Measurements from ENCODE around the gene PPP4R4.
"Not testable (repeated sequence)": the region's sequence is repeated elsewhere in the genome, so short reads cannot be mapped to it uniquely, and the experiment has no call there.

Gene PPP4R4

DNA sequence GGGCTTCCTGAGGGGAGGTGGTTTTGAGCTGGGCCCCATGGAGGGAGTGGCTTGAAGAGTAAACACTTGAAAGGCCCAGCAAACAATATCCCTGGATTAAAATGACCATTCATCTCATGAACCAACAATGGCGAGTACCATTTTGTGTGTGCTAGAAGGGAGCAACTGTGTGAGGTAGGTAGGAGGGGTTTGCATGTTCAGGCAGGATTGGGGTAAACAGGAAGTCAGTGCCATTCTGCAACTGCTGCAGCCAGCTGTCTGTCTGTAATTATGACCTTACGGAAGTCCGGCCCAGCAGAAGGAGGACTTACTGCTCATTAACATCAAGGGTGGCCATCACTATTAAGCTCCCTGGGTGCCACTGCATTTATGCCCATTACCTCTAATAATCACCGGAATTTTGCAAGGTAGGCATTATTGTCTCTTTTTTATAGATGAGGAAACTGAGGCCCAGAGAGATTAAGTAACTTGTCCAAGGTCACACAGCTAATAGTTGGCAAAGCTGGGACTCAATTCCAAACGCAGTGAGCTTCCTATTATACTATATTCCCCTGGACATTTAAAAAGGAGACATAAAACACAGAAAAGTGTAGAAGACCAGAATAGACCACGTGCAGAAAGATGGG is 28.1 kb upstream of the PPP4R4 start:
- no peak for DNase-seq

DNA sequence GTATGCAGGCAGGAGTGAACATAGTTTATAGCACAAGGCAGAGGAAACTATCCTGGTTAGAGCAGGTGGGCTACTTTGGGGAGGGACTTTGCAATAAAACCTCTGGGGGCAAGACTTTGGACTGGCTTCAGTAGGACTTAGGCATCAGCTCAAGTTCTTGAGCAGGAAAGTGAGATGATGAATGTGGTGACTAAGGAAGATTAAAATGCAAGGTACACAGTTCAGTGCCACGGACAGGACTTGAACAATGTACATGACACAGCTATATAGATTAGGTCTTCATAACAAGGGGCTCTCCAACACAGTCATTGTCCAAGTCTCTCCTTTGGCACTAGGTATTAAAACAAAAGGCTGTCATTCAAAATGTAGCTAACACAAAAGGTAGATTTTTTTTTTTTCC is 21.4 kb upstream of the PPP4R4 start:
- no peak for DNase-seq

DNA sequence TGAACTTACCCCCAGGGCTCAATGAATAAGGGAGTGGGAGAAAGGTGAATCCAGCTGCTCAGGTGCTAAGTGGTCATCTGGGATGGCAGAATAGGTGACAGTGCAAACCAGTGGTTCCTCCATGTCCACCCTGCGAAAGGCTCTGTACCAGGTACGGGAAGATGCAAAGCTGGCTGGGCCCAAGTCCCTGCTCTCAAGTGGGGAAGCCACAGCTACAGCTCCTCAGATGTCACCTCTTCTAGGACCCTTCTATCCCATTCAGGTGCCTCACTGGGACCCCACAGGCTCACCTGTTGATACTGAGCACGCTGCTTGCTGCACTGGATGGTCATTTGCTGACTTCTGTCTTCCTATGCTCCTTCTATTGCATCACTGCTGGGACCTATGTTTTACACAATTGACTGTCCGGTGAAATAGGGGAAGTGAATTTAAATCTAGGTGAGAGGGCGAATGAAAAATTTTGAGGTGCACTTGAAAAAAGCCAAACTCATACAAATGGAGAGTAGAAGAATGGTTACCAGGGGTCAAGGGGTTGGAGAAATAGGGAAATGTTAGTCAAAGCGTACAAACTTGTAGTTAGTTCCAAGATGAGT is 20.3 kb upstream of the PPP4R4 start:
- DNase-seq: no peak

DNA sequence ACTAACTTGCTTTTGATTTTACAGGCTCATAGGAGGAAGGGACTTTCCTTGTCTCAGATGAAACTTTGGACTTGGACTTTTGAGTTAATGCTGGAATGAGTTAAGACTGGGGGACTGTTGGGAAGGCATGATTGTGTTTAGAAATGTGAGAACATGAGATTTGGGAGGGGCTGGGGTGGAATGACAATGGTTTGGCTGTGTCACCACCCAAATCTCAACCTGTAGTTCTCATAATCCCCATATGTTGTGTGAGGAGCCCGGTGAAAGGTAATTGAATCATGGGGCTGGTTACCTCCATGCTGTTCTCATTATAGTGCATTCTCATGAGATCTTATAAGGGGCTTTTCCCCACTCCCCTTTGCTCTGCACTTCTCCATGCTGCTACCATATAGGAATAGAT is 18.0 kb upstream of the PPP4R4 start:
- not testable (repeated sequence) for DNase-seq

- no peak for DNase-seq
Measured at GRCh38 chr14:94157197-94157596, 16.9 kb upstream of the PPP4R4 start.

GRCh38 chr14:94158239-94158883 is 15.8 kb upstream of the PPP4R4 start:
- DNase-seq: peak in 1 of 5 donors; percentile 61

GRCh38 chr14:94161058-94161457 is 13.1 kb upstream of the PPP4R4 start:
- DNase-seq: no peak

DNA sequence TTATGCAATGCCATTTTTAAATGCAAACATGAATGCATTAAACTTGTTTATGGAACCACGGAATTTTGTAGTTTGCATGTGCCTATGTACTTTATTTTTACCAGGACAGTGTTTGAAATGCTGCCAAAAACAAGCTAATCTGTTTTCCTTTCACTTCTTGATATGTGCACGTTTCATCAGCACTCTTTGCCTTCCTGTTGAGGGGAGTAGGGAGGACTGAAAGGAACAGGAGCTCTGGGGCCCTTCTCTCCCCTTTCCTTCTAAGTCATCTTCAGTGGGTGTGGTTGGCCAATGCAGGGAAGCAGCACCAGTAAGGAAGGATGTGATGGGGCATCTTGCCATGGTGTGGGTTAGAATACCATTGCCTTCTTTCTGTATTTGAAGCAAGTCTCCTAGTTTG is 12.1 kb upstream of the PPP4R4 start:
- peak in 1 of 5 donors; percentile 22 for DNase-seq

- DNase-seq: no peak
Measured at GRCh38 chr14:94162466-94162865, 11.7 kb upstream of the PPP4R4 start.

DNA sequence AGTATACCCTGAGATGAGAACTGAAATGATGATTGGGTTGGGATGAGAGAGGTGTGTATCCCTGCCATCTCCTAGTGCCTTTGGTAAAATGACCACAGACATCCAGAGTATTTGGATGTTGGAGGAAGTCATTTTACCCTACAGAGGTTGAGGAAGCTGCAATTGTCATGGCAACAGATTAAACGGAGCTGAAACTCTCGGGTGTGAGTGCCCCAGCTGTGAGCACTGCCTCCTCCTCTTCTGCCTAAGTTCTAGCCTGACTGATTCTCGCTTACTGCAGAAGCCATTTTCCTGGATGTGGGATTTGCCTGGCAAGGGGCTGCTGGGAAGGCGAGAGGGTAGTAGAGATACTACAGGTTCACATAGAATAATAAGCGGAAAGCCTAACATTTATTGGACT is 10.3 kb upstream of the PPP4R4 start:
- DNase-seq: no peak

- no peak for DNase-seq
Measured at GRCh38 chr14:94164685-94165431, 9.3 kb upstream of the PPP4R4 start.

DNA sequence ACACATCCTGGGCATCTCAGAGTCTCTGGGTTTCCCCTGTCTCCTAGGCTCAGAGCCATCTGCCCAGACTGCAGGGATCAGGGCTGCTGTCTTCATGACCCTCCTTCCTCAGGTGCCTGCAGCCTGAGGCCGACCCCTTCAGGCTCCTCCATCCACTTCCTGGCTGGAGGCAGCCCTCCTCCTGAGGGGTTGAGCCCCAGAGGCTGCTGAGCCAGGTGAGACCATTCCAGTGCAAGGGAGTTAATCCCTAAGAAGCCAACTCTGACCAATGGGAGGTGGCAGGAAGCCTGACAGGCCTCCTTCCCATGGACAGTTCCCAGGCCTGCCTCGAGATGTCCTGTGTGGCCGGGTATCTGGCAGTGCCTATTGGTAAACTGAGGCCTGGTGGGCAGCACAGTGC is 8.4 kb upstream of the PPP4R4 start:
- no peak for DNase-seq

DNA sequence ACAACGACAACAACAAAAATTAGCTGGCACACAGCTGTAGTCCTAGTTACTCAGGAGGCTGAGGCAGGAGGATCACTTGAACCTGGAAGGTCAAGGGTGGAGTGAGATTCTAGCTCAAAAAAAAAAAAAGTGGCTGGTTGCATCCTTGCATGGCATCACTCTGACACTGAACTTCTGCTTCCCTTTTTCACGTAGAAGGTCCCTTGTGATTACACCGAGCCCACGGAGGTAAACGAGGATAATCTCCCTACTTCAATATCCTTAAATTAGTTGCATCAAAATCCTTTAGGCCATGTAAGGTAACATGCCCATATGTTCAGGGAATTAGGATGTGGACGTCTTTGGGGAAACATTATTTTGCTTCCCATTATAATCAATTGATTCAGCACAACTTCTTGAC is 4.0 kb upstream of the PPP4R4 start:
- DNase-seq: no peak

- DNase-seq: no peak
Measured at GRCh38 chr14:94171208-94171607, 2.9 kb upstream of the PPP4R4 start.

DNA sequence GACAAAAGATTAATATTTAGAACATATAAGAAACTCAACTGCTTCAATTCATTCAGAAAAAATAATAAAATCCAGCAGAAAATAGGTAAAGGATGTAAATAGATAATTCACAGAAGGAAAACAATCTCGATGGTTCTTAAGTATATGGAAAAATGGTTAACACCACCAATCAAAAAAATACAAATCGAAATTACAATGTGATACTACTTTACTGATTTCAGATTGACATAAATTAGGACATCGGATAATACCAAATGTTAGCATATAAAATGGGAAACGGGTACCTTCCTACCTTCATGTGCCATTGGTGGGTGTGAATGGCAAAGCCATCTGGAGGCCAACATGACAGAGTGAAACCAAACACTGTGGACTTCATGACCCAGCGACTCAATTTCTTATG is 1.6 kb upstream of the PPP4R4 start:
- DNase-seq: no peak

- peak in 1 of 5 donors; percentile 34 for DNase-seq
Measured at GRCh38 chr14:94173471-94173884, 644 bp upstream of the PPP4R4 start.

- no peak for DNase-seq
Measured at GRCh38 chr14:94174604-94175010, 485 bp downstream of the PPP4R4 start.

DNA sequence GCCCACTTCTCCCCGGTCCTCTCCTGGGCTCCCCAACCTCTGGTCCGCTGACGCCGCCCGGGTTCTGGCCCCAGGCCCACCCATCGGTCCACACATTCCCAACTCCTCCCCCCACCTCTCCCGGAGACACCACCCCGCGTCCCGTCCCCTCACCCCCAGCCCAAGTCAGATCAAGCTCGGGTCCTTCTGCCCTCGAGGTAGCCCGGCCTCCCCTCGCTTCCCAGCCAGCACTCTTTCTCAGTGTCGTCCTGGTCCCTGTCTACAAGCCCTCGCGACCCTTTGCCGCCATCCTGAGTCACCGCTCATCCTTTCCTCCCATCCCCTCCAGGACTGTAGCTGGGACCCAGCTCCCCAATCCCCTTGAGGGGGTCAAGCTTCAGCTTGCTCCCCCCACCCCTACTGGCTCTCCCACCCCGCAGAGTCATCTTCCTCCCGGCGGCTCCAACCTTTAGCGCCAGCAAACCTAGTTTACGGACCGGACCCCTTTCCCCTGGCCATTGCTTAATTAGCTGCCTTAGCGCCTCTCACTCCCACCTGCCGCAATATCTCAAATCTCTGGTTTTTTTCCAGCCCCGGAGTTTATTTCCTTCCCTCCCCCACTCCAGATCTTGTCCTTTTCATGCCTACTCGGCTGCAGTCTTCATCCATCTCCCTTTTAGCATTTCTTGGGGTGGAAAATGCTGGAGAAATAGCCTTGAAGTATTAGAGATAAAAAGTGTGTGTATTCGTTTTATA is 1.1 kb downstream of the PPP4R4 start:
- peak in 1 of 5 donors; percentile 11 for DNase-seq

GRCh38 chr14:94175747-94176146 is 1.6 kb downstream of the PPP4R4 start:
- no peak for DNase-seq

DNA sequence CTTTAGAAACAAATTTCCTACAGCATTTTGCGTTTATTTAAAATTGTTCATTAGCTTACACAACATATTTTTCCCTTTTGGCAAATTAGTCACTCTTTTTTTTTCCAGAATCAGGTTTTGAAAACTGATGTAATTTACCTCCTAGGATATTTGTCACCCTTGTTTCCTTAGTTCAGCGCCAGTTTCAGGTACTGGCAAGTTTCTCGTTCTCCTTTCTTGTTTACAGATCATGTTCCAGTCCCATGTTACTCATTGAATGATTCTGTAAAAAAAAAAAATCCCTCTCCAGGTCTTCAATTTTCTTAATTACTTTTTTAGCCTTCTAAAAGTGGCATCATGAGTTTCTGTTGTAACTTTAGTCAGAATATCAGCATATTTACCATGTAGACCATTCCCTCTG is 2.7 kb downstream of the PPP4R4 start:
- DNase-seq: no peak

DNA sequence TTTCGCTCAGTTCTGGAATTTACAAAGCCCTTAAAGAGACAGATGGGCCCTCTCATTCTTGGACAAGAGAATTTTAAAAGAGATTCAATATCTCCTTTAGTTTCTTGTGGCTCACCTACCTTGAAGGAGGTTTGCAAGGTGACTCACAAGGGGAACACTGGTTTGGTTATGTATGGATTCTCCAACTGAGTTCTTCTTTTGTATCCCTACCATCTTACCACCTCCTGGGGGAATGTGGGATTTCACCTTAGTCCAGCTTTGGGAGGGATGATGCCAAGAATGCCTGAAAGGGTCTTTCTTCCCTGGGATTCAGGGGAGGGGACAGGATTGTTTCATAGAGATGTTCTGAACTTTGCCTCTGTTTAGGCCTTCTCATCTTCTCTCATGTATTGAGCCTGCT is 3.7 kb downstream of the PPP4R4 start:
- DNase-seq: no peak

DNA sequence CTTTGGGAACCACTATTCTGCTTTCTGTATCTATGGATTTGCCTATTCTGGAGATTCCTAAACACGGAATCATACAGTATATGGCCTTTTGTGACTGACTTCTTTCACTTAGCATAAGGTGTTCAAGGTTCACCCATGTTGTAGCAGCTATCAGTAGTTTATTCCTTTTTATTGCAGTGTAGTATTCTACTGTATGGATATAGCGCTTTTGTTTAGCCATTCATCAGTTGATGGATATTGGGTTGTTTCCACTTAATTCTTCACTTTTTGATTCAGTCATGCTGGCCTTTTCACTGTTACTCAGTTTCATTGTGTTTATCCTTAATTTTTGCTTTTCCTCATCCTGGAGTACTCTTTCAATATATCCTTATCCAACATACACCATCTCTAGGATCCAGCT is 5.1 kb downstream of the PPP4R4 start:
- DNase-seq: no peak
